ENCODE results near the gene CHST11. TPM values are rescaled to one million over a fixed set of nuclear protein-coding genes. Genes with fewer than 3 reads are reported as not detected.

CHST11 gene
- total and polyA plus RNA-seq, 10 of the 15 experiments (the other 5 are each of a cell fraction or from before 2014, with no cell fraction given): 1.9 to 38.1 (median 17.2) TPM

GRCh38 chr12:104582739-104583138 is 126.0 kb downstream of the CHST11 start (continued):
- TF ChIP-seq BHLHE40 (IDR thresholded peaks at IDR 0.05; ENCODE audit: borderline replicate concordance in 1 of 2, low read depth in 2 of 2, low read length in 1 of 2): peak; percentile 37 to 64; a peak in 3 of 4 replicates
- peak; percentile 98 for TF ChIP-seq POU2F2 (IDR thresholded peaks at IDR 0.05; ENCODE audit: borderline replicate concordance, low read depth, low read length)
- peak; percentile 21; the same call in 1 of the 2 replicates for TF ChIP-seq SMC3 (IDR thresholded peaks at IDR 0.05; ENCODE audit: borderline replicate concordance, low read length)
- TF ChIP-seq CHD4 (IDR thresholded peaks at IDR 0.05): no peak
- no peak for TF ChIP-seq NR2F1 (conservative IDR thresholded peaks at IDR 0.05)
- TF ChIP-seq YBX1 (IDR thresholded peaks at IDR 0.05): no peak
- TF ChIP-seq RELA (IDR thresholded peaks at IDR 0.05; ENCODE audit: borderline replicate concordance, partially characterized antibody): no peak
- no peak for TF ChIP-seq TAF1 (IDR thresholded peaks at IDR 0.05; ENCODE audit: borderline replicate concordance, low read depth, low read length)
- TF ChIP-seq ZZZ3 (IDR thresholded peaks at IDR 0.05; ENCODE audit: control insufficient read depth, insufficient read length, low read depth): no peak
- TF ChIP-seq BCL11A (IDR thresholded peaks at IDR 0.05; ENCODE audit: low read depth, low read length): 0 out of 2 replicates have a peak, but pooled peaks have one; percentile 8
- TF ChIP-seq STAT3 (IDR thresholded peaks at IDR 0.05; ENCODE audit: low read depth, low read length): no peak
- no peak for TF ChIP-seq MTA3 (IDR thresholded peaks at IDR 0.05; ENCODE audit: borderline replicate concordance, low read length)
- TF ChIP-seq MYB (IDR thresholded peaks at IDR 0.05; ENCODE audit: borderline replicate concordance, low read depth, low read length): no peak
- no peak for TF ChIP-seq KDM1A (IDR thresholded peaks at IDR 0.05; ENCODE audit: borderline replicate concordance)
- TF ChIP-seq GATAD2B (conservative IDR thresholded peaks at IDR 0.05; ENCODE audit: low read depth): no peak
- no peak for TF ChIP-seq YY1 (IDR thresholded peaks at IDR 0.05; ENCODE audit: low read depth, low read length)
- TF ChIP-seq, protein P1, sequence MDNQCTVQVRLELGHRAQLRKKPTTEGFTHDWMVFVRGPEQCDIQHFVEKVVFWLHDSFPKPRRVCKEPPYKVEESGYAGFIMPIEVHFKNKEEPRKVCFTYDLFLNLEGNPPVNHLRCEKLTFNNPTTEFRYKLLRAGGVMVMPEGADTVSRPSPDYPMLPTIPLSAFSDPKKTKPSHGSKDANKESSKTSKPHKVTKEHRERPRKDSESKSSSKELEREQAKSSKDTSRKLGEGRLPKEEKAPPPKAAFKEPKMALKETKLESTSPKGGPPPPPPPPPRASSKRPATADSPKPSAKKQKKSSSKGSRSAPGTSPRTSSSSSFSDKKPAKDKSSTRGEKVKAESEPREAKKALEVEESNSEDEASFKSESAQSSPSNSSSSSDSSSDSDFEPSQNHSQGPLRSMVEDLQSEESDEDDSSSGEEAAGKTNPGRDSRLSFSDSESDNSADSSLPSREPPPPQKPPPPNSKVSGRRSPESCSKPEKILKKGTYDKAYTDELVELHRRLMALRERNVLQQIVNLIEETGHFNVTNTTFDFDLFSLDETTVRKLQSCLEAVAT (IDR thresholded peaks at IDR 0.05): no peak
- TF ChIP-seq MEF2B (IDR thresholded peaks at IDR 0.05; ENCODE audit: partially characterized antibody, poor library complexity, severe bottlenecking): peak; percentile 70
- TF ChIP-seq, protein P2, sequence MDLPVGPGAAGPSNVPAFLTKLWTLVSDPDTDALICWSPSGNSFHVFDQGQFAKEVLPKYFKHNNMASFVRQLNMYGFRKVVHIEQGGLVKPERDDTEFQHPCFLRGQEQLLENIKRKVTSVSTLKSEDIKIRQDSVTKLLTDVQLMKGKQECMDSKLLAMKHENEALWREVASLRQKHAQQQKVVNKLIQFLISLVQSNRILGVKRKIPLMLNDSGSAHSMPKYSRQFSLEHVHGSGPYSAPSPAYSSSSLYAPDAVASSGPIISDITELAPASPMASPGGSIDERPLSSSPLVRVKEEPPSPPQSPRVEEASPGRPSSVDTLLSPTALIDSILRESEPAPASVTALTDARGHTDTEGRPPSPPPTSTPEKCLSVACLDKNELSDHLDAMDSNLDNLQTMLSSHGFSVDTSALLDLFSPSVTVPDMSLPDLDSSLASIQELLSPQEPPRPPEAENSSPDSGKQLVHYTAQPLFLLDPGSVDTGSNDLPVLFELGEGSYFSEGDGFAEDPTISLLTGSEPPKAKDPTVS (IDR thresholded peaks at IDR 0.05; ENCODE audit: low read depth, low read length): no peak
- TF ChIP-seq RELB (IDR thresholded peaks at IDR 0.05; ENCODE audit: low read depth): 0 out of 2 replicates have a peak, but pooled peaks have one; percentile 35
- no peak for TF ChIP-seq ESRRA (IDR thresholded peaks at IDR 0.05; ENCODE audit: low read length)
- TF ChIP-seq SMAD1 (IDR thresholded peaks at IDR 0.05; ENCODE audit: low read depth, partially characterized antibody): no peak
- no peak for TF ChIP-seq SRF (IDR thresholded peaks at IDR 0.05; ENCODE audit: low read depth in 2 of 2, low read length in 2 of 2)
